Activated naive CD4-positive, alpha-beta T cell treated with anti-CD3 and anti-CD28 coated beads for 36 hours (primary cell): ENCODE data around the gene CHIT1. TPM values are rescaled to one million over a fixed set of nuclear protein-coding genes. Genes with fewer than 3 reads are reported as not detected.

ENCODE experiments used
- CTCF ChIA-PET: fragments of 350-600 bp; sonication (Branson Sonifier 250); formaldehyde crosslinking; loops from one replicate; lab custom pipeline; 2021; ENCODE audit warnings: antibody characterized with exemption; lab: Charles Lee
- DNase-seq: peaks from one replicate; pipeline ENCODE4 v3.0.0-alpha.2; 2020
- H3K27ac Mint-ChIP-seq: one replicate; pipeline ENCODE4 v1.8.0; 2021; ENCODE audit warnings: mild to moderate bottlenecking, mixed read lengths
- H3K27me3 Mint-ChIP-seq: one replicate; pipeline ENCODE4 v1.8.0; 2021; ENCODE audit warnings: low read depth, mixed read lengths
- H3K36me3 Mint-ChIP-seq: one replicate; pipeline ENCODE4 v1.8.0; 2021; ENCODE audit warnings: low read depth, mixed read lengths
- H3K4me1 Mint-ChIP-seq: one replicate; pipeline ENCODE4 v1.8.0; 2021; ENCODE audit warnings: low read depth, mixed read lengths
- H3K4me3 Mint-ChIP-seq: one replicate; pipeline ENCODE4 v1.8.0; 2021; ENCODE audit warnings: mild to moderate bottlenecking, moderate library complexity, mixed read lengths
- H3K9me3 Mint-ChIP-seq: one replicate; pipeline ENCODE4 v1.8.0; 2021; ENCODE audit warnings: mixed read lengths
- intact Hi-C: fragments of 100-400 bp; cut with micrococcal nuclease; formaldehyde crosslinking; loops from one replicate; pipeline ENCODE4 v1.15.1; 2023
- total RNA-seq, 2 experiments: library from RNA; stranded (reverse); gene quantifications; one replicate each; pipeline ENCODE4 v1.2.3, GENCODE V29; 2021

Gene CHIT1
- total RNA-seq, 2 experiments from 2014 or later = 1.1 to 1.3 TPM

DNA sequence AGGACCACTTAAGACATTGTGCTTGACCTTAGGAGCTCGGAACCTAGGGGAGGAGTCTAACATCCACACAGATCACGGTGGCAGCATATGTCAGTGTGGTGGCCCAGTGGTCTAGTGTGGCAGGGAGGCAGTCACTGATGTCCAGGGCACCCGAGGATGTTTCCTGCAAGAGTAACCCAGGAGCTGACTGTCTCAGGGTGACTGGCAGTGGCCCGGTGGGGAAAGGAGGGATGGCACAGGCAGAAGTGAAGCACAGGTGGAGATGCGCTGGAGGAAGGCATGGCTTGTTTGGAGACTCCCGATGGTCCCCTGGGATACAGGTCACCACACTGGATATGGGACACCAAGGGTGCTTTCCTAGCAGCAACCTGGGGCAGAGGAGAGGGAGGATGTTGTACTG, 16.3 kb downstream of the CHIT1 start:
- no peak for DNase-seq
- Mint-ChIP-seq H3K9me3 (no peaks in the 10 kb centered on the region), H3K4me1 (no peaks in the 10 kb centered on the region), H3K27me3 (peaks cover 7% of the 10 kb centered on the region), H3K36me3 (no peaks in the 10 kb centered on the region), H3K4me3 (no peak overlapping the region), H3K27ac (no peak overlapping the region)
- intact Hi-C loops = no loop called here
- CTCF ChIA-PET = interaction anchor here (1.3 kb wide), 1 partner anchor 174 kb away, joined by 4 read pairs; no protein-coding TSS in a partner anchor

DNA sequence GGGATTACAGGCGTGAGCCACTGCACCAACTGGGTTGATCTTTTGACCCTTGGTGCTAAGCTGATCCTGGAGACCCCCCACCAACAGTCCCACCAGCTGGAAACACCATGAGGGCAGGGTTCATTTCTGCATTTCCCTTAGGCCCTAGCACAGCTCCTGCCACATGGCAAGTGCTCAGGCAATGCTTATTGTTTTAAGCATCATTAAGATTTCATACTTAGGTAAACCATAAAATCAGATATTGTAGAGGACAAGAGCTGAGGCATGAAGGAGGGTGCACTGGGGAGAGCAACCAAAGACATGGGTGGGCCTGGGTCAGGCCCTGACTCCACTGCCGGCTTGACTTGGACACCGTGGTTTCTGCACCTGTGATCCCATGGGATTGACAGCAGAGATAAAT, 17.7 kb downstream of the CHIT1 start:
- Mint-ChIP-seq H3K27me3 (peaks cover 5% of the 10 kb centered on the region), H3K4me1 (no peaks in the 10 kb centered on the region), H3K36me3 (no peaks in the 10 kb centered on the region), H3K4me3 (no peak overlapping the region), H3K27ac (no peak overlapping the region), H3K9me3 (no peaks in the 10 kb centered on the region)
- CTCF ChIA-PET = interaction anchor here (0.7 to 2.0 kb wide), 3 partner anchors 24 to 173 kb away, joined by 3 to 9 read pairs (median 4); no protein-coding TSS in a partner anchor
- intact Hi-C loops = no loop called here
- DNase-seq = no peak

DNA sequence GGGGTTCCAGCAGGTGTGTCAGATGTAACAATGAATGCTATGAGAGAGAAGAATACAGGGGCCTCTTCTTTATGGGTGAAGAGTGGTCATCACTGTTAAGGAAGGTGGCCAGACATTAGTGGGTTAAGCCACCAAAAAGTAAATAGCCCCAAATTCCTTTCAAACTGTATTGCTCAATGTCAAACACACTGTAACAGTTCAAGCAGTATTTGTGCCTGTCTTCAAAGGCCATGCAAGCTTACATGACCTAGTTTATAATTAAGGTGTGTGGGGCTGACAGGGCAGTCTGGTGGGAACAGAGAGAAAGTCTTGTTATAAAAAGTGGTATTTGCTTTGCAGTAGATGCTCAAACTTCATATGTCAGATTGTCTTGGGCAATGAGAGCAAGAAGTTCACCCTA, 18.5 kb downstream of the CHIT1 start:
- H3K4me3 Mint-ChIP-seq = no peak overlapping the region
- intact Hi-C loops = no loop called here
- H3K4me1 Mint-ChIP-seq = no peaks in the 10 kb centered on the region
- no peaks in the 10 kb centered on the region for H3K27me3 Mint-ChIP-seq
- DNase-seq = no peak
- CTCF ChIA-PET = interaction anchor here (0.6 to 2.0 kb wide), 3 partner anchors 42 to 172 kb away, joined by 3 to 9 read pairs (median 4); no protein-coding TSS in a partner anchor
- no peak overlapping the region for H3K27ac Mint-ChIP-seq
- no peaks in the 10 kb centered on the region for H3K9me3 Mint-ChIP-seq
- no peaks in the 10 kb centered on the region for H3K36me3 Mint-ChIP-seq

- no peaks in the 10 kb centered on the region for H3K4me1 Mint-ChIP-seq
- DNase-seq = no peak
- H3K27ac Mint-ChIP-seq = no peak overlapping the region
- H3K27me3 Mint-ChIP-seq = no peaks in the 10 kb centered on the region
- no peak overlapping the region for H3K4me3 Mint-ChIP-seq
- intact Hi-C loops = no loop called here
- H3K9me3 Mint-ChIP-seq = no peaks in the 10 kb centered on the region
- no peaks in the 10 kb centered on the region for H3K36me3 Mint-ChIP-seq
- CTCF ChIA-PET = interaction anchor here (1.0 to 2.0 kb wide), 3 partner anchors 57 to 171 kb away, joined by 4 to 9 read pairs (median 4); no protein-coding TSS in a partner anchor
These were observed 19.1 kb downstream of the CHIT1 start for GRCh38 chr1:203210350-203210749.

GRCh38 chr1:203208181-203208580, 21.3 kb downstream of the CHIT1 start:
- intact Hi-C loops = no loop called here
- CTCF ChIA-PET = interaction anchor here (0.7 to 1.3 kb wide), 2 partner anchors 10 to 131 kb away, joined by 4 read pairs; no protein-coding TSS in a partner anchor
- no peaks in the 10 kb centered on the region for H3K9me3 Mint-ChIP-seq
- DNase-seq = no peak
- H3K36me3 Mint-ChIP-seq = no peaks in the 10 kb centered on the region
- H3K27me3 Mint-ChIP-seq = no peaks in the 10 kb centered on the region
- no peak overlapping the region for H3K27ac Mint-ChIP-seq
- H3K4me3 Mint-ChIP-seq = no peak overlapping the region
- H3K4me1 Mint-ChIP-seq = no peaks in the 10 kb centered on the region

DNA sequence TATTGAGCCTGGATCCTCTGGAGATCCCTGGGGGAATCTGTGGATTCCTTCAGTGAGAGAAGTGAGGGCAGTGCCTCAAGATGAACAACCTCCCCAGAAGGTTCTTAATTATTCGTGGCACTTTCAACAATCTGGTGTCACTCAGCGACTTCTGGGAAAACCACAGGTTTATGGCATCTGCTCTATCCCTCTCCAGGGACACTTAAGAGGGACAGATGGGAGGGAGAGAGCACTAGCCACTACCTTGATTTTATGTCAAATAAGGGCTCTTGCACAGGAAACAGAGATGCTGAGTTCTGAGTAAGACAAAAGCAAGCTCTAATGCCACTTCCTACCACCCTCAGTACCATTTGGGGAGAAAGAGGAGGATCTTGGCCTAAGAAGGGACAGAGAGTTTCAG, 21.7 kb downstream of the CHIT1 start:
- no peaks in the 10 kb centered on the region for H3K4me1 Mint-ChIP-seq
- H3K27me3 Mint-ChIP-seq = no peaks in the 10 kb centered on the region
- DNase-seq = no peak
- no peaks in the 10 kb centered on the region for H3K36me3 Mint-ChIP-seq
- CTCF ChIA-PET = interaction anchor here (0.7 to 1.3 kb wide), 3 partner anchors 10 to 169 kb away, joined by 3 to 4 read pairs (median 4); no protein-coding TSS in a partner anchor
- no peaks in the 10 kb centered on the region for H3K9me3 Mint-ChIP-seq
- no peak overlapping the region for H3K4me3 Mint-ChIP-seq
- intact Hi-C loops = no loop called here
- no peak overlapping the region for H3K27ac Mint-ChIP-seq

- Mint-ChIP-seq H3K36me3 (no peaks in the 10 kb centered on the region), H3K4me3 (no peak overlapping the region), H3K4me1 (no peaks in the 10 kb centered on the region), H3K9me3 (no peaks in the 10 kb centered on the region), H3K27me3 (no peaks in the 10 kb centered on the region), H3K27ac (no peak overlapping the region)
- intact Hi-C loops = no loop called here
- no peak for DNase-seq
- CTCF ChIA-PET = interaction anchor here (0.9 to 1.8 kb wide), 2 partner anchors 9 to 166 kb away, joined by 3 to 7 read pairs; no protein-coding TSS in a partner anchor
These were observed 23.3 kb downstream of the CHIT1 start for GRCh38 chr1:203206129-203206687.

- no peak for DNase-seq
- no peaks in the 10 kb centered on the region for H3K4me1 Mint-ChIP-seq
- no peak overlapping the region for H3K27ac Mint-ChIP-seq
- H3K9me3 Mint-ChIP-seq = no peaks in the 10 kb centered on the region
- H3K4me3 Mint-ChIP-seq = no peak overlapping the region
- H3K27me3 Mint-ChIP-seq = no peaks in the 10 kb centered on the region
- no peaks in the 10 kb centered on the region for H3K36me3 Mint-ChIP-seq
- CTCF ChIA-PET = interaction anchor here (1.8 kb wide), 1 partner anchor 11 kb away, joined by 7 read pairs; no protein-coding TSS in a partner anchor
- intact Hi-C loops = no loop called here
These were observed 24.7 kb downstream of the CHIT1 start for GRCh38 chr1:203204756-203205155.

- H3K27ac Mint-ChIP-seq = no peak overlapping the region
- intact Hi-C loops = no loop called here
- no peaks in the 10 kb centered on the region for H3K36me3 Mint-ChIP-seq
- no peak for DNase-seq
- H3K4me1 Mint-ChIP-seq = no peaks in the 10 kb centered on the region
- H3K9me3 Mint-ChIP-seq = no peaks in the 10 kb centered on the region
- no peak overlapping the region for H3K4me3 Mint-ChIP-seq
- CTCF ChIA-PET = interaction anchor here (1.0 kb wide), 1 partner anchor 15 kb away, joined by 3 read pairs; no protein-coding TSS in a partner anchor
- H3K27me3 Mint-ChIP-seq = no peaks in the 10 kb centered on the region
These were observed 26.8 kb downstream of the CHIT1 start for GRCh38 chr1:203202431-203203245.

- Mint-ChIP-seq H3K4me1 (no peaks in the 10 kb centered on the region), H3K36me3 (no peaks in the 10 kb centered on the region), H3K9me3 (no peaks in the 10 kb centered on the region), H3K4me3 (no peak overlapping the region), H3K27me3 (no peaks in the 10 kb centered on the region), H3K27ac (no peak overlapping the region)
- no peak for DNase-seq
- intact Hi-C loops = no loop called here
- CTCF ChIA-PET = interaction anchor here (1.0 kb wide), 1 partner anchor 16 kb away, joined by 3 read pairs; no protein-coding TSS in a partner anchor
These were observed 27.8 kb downstream of the CHIT1 start for GRCh38 chr1:203201516-203202205.

DNA sequence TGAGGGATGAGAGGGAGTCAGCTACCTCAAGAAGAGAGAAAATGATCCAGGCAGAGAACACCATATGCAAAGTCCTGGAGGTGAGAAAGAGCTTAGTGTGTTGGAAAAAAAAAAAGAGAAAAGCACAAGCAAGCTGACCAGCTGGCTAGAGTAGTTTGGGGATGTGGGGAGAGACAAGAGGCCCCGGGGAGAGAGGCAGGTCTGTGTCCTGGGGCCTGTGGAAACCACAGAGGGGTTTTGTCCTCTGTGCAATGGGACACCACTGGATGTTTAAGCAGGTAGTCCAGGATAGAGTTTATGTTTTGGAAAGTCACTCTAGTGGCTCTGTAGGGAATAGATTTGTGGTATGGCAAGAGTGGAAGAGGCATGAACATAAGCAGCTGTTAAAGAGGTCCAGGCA, 28.6 kb downstream of the CHIT1 start:
- CTCF ChIA-PET = interaction anchor here (1.2 kb wide), 1 partner anchor 28 kb away, joined by 3 read pairs; no protein-coding TSS in a partner anchor
- intact Hi-C loops = no loop called here
- no peak overlapping the region for H3K27ac Mint-ChIP-seq
- no peaks in the 10 kb centered on the region for H3K27me3 Mint-ChIP-seq
- no peaks in the 10 kb centered on the region for H3K36me3 Mint-ChIP-seq
- H3K9me3 Mint-ChIP-seq = no peaks in the 10 kb centered on the region
- no peak for DNase-seq
- H3K4me1 Mint-ChIP-seq = no peaks in the 10 kb centered on the region
- no peak overlapping the region for H3K4me3 Mint-ChIP-seq
